GM12891 (cell line): Measurements from ENCODE around the gene TNFAIP3.
"Not testable (repeated sequence)": the region's sequence is repeated elsewhere in the genome, so short reads cannot be mapped to it uniquely, and the experiment has no call there.

ENCODE experiments used
- DNase-seq: peaks from one replicate; pipeline ENCODE4 v3.0.0; 2011; ENCODE audit warnings: low spot score; ENCODE audit not compliant: insufficient read length
- FAIRE-seq: peaks from 2 replicates; lab custom pipeline; 2011; peaks lifted over from hg19 to GRCh38; lab: Jason Lieb, UNC
- PAX5 ChIP-seq: IDR thresholded peaks from 2 replicates; pipeline ENCODE4 v1.6.1; 2011; ENCODE audit warnings: low read length, moderate library complexity, mild to moderate bottlenecking; ENCODE audit not compliant: insufficient read depth, severe bottlenecking
- POLR2A ChIP-seq: IDR thresholded peaks from 2 replicates; pipeline ENCODE4 v1.6.1; 2011; ENCODE audit warnings: low read depth, low read length, control low read depth
- POLR2AphosphoS5 ChIP-seq: IDR thresholded peaks from 2 replicates; pipeline ENCODE4 v1.6.1; 2011; ENCODE audit warnings: low read depth, low read length, control low read depth
- POU2F2 ChIP-seq: IDR thresholded peaks from 2 replicates; pipeline ENCODE4 v1.6.1; 2011; ENCODE audit warnings: low read depth, mild to moderate bottlenecking, control low read depth, low read length, moderate library complexity
- SPI1 ChIP-seq: IDR thresholded peaks from 2 replicates; pipeline ENCODE4 v1.6.1; 2011; ENCODE audit warnings: low read depth, low read length, control low read depth
- TAF1 ChIP-seq: IDR thresholded peaks from 2 replicates; pipeline ENCODE4 v1.6.1; 2011; ENCODE audit warnings: low read depth, low read length, control low read depth

Gene TNFAIP3

DNA sequence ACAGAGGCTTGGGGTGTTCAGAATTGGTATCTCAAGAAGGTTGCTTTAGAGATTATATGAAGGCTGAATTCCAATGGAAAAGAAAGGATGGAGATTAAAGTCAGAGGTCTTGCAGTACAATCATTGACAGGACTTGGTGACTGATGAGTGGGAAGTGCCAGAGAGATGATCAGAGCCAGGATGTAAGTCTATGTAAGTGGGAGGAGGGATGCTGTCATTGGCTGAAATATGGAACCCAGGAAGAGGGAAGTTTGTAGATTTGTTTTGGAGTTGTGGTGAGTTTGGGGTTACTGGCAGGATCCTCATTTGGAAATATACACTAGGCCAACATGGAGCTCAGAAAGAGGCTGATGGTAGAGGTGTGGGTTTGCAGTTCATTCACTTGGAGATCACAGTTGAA is 23.8 kb upstream of the TNFAIP3 start:
- no peak for DNase-seq
- FAIRE-seq: no peak
- TF ChIP-seq SPI1 (no peak), TAF1 (no peak), POLR2A (no peak), PAX5 (no peak), POLR2AphosphoS5 (no peak), POU2F2 (no peak)

DNA sequence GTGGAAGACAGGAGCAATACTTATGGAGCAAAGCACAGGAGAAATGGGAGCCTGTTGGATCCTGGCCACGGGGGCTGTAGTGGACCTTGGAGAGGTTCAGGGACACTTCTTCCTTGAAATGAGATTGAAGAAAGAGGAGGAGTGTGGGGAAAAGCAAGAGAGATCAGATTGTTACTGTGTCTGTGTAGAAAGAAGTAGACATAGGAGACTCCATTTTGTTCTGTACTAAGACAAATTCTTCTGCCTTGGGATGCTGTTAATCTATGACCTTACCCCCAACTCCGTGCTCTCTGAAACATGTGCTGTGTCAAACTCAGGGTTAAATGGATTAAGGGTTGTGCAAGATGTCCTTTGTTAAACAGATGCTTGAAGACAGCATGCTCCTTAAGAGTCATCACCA is 22.7 kb upstream of the TNFAIP3 start:
- DNase-seq, FAIRE-seq: not testable (repeated sequence)

DNA sequence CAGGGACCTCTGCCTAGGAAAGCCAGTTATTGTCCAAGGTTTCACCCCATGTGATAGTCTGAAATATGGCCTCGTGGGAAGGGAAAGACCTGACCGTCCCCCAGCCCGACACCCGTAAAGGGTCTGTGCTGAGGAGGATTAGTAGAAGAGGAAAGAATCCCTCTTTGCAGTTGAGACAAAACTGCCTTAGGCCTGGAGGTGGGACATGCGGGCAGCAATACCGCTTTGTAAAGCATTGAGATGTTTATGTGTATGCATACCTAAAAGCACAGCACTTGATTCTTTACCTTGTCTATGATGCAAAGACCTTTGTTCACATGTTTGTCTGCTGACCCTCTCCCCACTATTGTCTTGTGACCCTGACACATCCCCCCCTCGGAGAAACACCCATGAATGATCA is 22.3 kb upstream of the TNFAIP3 start:
- FAIRE-seq, DNase-seq: not testable (repeated sequence)

DNA sequence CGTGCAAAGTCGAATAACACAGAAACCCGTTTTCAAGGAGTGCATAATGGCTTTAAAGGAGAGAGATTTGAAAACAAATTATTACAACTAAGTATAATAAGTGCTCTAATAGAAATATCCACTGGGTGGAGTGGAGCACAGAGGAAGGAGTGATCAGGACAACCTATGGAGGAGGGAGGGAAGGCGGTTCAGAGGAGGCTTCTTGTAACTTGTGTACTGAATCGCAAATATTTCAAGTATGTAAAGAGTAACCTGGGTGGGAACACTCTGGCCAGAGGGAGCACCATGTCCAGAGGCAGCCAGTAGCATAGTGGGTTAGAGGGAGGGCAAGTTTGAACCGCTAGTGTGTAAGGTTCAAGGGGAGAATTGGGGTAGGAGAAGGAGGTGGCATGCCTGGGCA is 21.6 kb upstream of the TNFAIP3 start:
- DNase-seq (no peak), FAIRE-seq (no peak)
- TF ChIP-seq SPI1 (no peak), POU2F2 (no peak), PAX5 (no peak), POLR2A (no peak), POLR2AphosphoS5 (no peak), TAF1 (no peak)

DNA sequence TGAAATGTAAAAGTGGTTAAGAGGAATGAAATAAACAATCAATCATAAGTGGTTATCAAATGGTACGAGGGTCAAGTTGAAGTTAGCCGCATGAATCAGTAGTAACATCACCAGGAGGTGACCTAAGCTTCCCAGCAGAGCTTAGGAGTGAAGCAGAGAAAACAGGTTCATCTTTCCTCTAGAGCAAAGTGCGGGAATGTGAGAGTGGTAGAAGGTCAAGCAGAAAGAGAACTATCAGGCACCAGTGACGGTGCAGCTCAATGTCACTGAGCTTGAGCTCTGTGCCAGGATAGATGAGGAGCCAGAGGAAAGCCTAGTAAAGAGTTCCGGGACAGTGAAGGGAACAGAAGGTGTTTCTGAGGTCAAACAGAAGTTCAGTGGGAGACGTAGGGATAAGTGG is 20.8 kb upstream of the TNFAIP3 start:
- no peak for DNase-seq
- FAIRE-seq: no peak
- TF ChIP-seq SPI1: no peak
- no peak for TF ChIP-seq POU2F2
- no peak for TF ChIP-seq PAX5
- no peak for TF ChIP-seq POLR2AphosphoS5
- TF ChIP-seq POLR2A: no peak
- TF ChIP-seq TAF1: no peak

DNA sequence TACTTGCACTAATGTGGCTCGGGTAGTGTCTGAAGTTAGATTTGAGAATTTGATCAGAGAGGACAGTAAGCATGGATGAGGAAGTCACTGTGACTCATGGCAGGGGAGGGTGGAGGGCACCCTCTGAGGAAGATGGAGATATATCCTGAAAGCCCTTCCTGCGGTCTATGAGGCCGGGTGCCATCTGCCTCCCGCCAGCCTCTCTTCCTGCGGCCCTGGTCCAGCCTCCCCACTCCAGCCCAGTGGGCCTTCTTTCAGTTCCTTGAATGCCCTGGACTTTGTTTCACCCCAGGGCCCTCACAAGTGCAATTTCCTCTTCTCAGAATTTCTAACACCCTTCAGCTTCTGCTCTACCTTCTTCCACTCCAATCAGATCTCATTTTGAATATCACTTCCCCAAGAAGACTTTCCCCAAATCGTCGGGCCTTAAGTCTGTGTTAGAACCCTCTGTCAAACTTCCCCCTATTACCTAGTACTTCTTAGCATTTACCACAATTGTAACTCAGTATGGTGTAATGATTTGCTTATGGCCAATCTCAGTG is 20.2 kb upstream of the TNFAIP3 start:
- TF ChIP-seq SPI1: peak; percentile 53
- TF ChIP-seq PAX5: no peak
- DNase-seq (no peak), FAIRE-seq (no peak)

DNA sequence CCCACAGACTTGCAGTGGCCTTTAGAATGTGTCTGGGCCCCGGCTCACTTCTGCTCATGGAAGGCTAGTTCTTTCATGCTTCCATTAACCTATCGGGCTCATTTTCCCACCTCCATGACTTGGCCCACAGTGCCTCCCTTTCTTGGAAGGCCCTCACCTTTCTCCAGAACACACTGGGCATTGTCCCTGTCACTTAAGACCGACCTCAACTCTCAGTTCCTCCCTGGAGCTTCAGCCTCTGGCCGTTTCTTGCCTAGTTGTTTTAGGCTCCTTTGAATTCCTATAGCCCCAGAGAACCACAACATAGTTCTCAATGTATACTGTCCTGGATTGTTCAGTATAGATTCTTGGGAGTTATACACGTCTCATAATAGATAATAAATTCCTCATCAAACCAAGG is 19.3 kb upstream of the TNFAIP3 start:
- no peak for TF ChIP-seq PAX5
- TF ChIP-seq TAF1: no peak
- peak; percentile 70 for TF ChIP-seq SPI1
- FAIRE-seq (no peak), DNase-seq (no peak)

DNA sequence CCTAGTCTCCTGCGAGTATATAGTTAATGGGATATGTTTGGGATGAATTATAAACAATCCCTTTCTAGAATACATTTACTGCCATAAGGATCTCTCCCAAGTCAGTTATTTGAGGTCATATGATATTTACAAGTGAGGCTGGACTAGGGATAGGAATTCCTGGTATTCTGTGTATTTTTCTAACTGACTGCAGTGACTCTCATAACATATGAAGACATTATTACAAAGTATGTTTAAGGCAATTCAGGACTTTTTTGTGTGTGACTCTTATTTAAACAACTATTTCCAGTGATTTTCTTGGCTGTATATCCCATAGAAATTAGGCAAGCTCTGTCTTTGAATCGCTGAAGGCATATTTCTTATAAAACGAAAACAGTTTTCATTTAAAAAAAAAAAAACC is 18.4 kb upstream of the TNFAIP3 start:
- TF ChIP-seq POLR2A: no peak
- no peak for TF ChIP-seq PAX5
- no peak for TF ChIP-seq POLR2AphosphoS5
- no peak for TF ChIP-seq POU2F2
- no peak for TF ChIP-seq TAF1
- TF ChIP-seq SPI1: no peak
- no peak for DNase-seq
- FAIRE-seq: no peak

DNA sequence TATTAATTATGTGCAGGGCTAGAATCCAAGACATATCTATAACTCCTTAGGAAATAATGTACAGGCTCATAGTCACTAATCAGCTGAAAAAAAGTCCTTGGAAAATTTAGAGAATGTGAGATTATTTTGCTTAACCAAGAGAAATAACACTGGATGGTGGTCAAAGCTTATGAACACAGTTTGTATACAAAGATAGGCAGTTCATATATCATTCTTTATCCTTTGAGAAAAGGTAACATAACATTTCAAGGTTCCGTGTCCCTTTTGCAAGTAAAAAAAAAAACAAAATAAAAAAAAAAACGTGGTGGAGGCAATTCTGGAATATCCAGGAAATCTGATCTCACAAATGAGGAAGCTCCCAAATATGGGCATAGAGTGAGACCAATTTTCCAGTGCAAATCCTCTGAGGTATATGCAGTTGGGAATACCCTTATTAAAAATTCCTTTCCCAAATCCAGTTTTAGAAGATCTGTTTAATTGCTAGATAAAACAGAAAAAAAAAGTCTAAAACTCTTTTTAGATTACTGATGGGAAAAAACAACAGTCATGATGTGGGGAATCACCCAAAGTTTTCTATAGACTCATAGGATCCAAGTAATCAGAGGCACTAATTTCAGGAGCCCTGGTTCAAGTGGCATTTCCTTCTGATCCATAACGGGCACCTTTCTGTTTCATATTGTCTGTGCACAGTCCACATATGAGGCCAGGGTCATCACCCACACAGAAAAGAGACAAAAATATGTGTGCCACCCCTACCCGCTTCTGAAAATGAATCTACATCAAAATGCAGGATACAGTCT is 17.7 kb upstream of the TNFAIP3 start:
- TF ChIP-seq TAF1 (no peak), POLR2A (no peak), SPI1 (no peak), POU2F2 (no peak), PAX5 (no peak), POLR2AphosphoS5 (no peak)
- DNase-seq: no peak
- no peak for FAIRE-seq

DNA sequence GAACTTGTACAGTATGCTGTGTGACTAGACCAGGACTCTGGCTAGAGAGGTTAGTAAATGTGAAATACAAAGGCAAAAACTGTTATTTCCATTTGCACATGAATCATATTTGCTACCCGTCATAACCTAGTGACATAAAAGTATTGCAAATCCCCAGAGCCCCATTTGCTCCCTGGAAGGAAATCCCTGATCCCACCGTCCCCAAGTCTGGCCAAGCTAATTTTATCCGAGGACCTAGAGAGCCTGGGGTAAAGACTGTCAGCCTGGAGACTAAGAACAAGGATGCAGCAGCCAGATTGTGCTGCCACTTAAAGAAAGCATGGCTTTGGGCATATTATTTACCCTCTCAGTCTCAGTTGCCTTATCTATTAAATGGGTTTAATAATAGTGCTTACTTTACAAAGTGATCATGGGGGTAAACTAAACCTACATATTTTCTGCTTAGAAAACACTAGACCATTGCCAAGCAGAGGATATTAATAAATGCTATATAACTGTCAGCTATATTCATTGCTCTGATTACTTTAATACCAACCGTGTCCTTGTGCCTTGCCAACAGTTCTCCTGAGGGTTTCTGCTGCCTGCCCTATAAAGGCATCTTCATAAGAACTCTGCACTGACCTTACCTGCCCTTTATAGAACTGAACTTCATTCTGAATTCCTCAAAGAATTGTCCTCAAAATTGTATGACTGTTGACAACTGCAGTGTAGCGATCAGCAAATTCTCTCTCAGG is 16.9 kb upstream of the TNFAIP3 start:
- FAIRE-seq (peak; percentile 33), DNase-seq (no peak)
- no peak for TF ChIP-seq SPI1
- TF ChIP-seq PAX5: no peak
- TF ChIP-seq POU2F2: no peak
- no peak for TF ChIP-seq TAF1
- no peak for TF ChIP-seq POLR2A
- no peak for TF ChIP-seq POLR2AphosphoS5
